ENCODE results near the gene ASCC1.

DNA sequence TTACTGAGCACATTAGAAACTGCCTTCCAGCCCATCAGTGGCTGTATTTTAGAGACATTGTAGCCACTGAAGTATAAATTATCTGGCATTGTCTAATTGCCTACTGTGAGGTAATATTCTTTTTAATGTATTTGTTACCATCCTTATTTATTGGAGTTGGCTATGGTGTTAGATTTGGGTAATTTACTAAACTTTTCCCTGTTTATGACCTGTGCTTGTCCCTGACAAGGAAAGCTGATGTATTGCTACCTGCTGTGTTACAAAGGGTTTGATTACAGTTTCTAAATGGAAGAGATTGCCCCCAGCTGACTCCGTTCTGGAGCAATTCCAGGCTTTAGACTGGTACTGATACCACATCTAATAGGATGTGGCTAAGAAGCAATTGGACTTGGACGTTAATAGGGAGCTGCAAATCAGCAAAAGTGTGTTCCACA is 12.3 kb upstream of the ASCC1 start:
- TF ChIP-seq, protein P1, sequence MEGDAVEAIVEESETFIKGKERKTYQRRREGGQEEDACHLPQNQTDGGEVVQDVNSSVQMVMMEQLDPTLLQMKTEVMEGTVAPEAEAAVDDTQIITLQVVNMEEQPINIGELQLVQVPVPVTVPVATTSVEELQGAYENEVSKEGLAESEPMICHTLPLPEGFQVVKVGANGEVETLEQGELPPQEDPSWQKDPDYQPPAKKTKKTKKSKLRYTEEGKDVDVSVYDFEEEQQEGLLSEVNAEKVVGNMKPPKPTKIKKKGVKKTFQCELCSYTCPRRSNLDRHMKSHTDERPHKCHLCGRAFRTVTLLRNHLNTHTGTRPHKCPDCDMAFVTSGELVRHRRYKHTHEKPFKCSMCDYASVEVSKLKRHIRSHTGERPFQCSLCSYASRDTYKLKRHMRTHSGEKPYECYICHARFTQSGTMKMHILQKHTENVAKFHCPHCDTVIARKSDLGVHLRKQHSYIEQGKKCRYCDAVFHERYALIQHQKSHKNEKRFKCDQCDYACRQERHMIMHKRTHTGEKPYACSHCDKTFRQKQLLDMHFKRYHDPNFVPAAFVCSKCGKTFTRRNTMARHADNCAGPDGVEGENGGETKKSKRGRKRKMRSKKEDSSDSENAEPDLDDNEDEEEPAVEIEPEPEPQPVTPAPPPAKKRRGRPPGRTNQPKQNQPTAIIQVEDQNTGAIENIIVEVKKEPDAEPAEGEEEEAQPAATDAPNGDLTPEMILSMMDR (IDR thresholded peaks at IDR 0.05) = no peak
- TF ChIP-seq POLR2AphosphoS5 (IDR thresholded peaks at IDR 0.05) = no peak
- TF ChIP-seq POLR2A (IDR thresholded peaks at IDR 0.05) = no peak
